Endometrial microvascular endothelial cells (primary cell): ENCODE measurements around the gene MOGAT3. TPM values are rescaled to one million over a fixed set of nuclear protein-coding genes. Genes with fewer than 3 reads are reported as not detected.

ENCODE experiments used
- in situ Hi-C: cut with HindIII; loops from 2 replicates; pipeline ENCODE4 v1.10.0; 2017; ENCODE audit warnings: low sequenced_read_pairs, low pct_unique_long_range_greater_than_20kb; ENCODE audit errors: inconsistent ontology term
- total RNA-seq: library from RNA; depleted of rRNA; stranded (reverse); fragments of >200 nt; gene quantifications from one replicate; pipeline ENCODE4 v1.2.3, GENCODE V29; 2015; ENCODE audit errors: inconsistent ontology term

MOGAT3 gene
- total RNA-seq, 1 donor from 2014 or later = not detected

GRCh38 chr7:101235522-101235921, 34.7 kb upstream of the MOGAT3 start:
- in situ Hi-C loops = no loop called here

- in situ Hi-C loops = no loop called here
These were observed 34.2 kb upstream of the MOGAT3 start for GRCh38 chr7:101235050-101235449.

- in situ Hi-C loops = no loop called here
These were observed 33.8 kb upstream of the MOGAT3 start for GRCh38 chr7:101234636-101235035.

- in situ Hi-C loops = no loop called here
These were observed 33.2 kb upstream of the MOGAT3 start for GRCh38 chr7:101233907-101234547.

GRCh38 chr7:101232141-101232850, 31.5 kb upstream of the MOGAT3 start:
- in situ Hi-C loops = no loop called here

GRCh38 chr7:101231644-101232043, 30.8 kb upstream of the MOGAT3 start:
- in situ Hi-C loops = no loop called here

GRCh38 chr7:101226721-101227120, 25.9 kb upstream of the MOGAT3 start:
- in situ Hi-C loops = no loop called here

GRCh38 chr7:101225650-101226049, 24.8 kb upstream of the MOGAT3 start:
- in situ Hi-C loops = no loop called here

GRCh38 chr7:101223528-101223927, 22.7 kb upstream of the MOGAT3 start:
- in situ Hi-C loops = no loop called here

GRCh38 chr7:101222275-101222830, 21.5 kb upstream of the MOGAT3 start:
- in situ Hi-C loops = no loop called here

- in situ Hi-C loops = no loop called here
These were observed 19.5 kb upstream of the MOGAT3 start for GRCh38 chr7:101220295-101220694.

GRCh38 chr7:101218236-101219125, 17.6 kb upstream of the MOGAT3 start:
- in situ Hi-C loops = no loop called here

- in situ Hi-C loops = no loop called here
These were observed 16.8 kb upstream of the MOGAT3 start, which contains the start of the genes PLOD3 and ZNHIT1 for GRCh38 chr7:101217388-101218235. TSS of gene PLOD3 (minus strand) at chr7:101217581. CDS start at chr7:101217274, 307 bp downstream. TSS of gene ZNHIT1 (plus strand) at chr7:101218165. CDS start at chr7:101218196, 31 bp downstream.

- in situ Hi-C loops = no loop called here
These were observed 16.1 kb upstream of the MOGAT3 start for GRCh38 chr7:101216860-101217387.

- in situ Hi-C loops = no loop called here
These were observed 15.4 kb upstream of the MOGAT3 start for GRCh38 chr7:101216001-101216859.

- in situ Hi-C loops = no loop called here
These were observed 11.2 kb upstream of the MOGAT3 start for GRCh38 chr7:101212014-101212413.

- in situ Hi-C loops = no loop called here
These were observed 10.7 kb upstream of the MOGAT3 start for GRCh38 chr7:101211501-101211900.
